HG03442 (cell line): Measurements from ENCODE around the gene ZBTB7C.

Source experiments
- ATAC-seq: cut with Tn5 transposase; IDR thresholded peaks from one replicate; pipeline ENCODE4 v1.9.1; 2021; ENCODE audit warnings: mild to moderate bottlenecking, moderate library complexity; ENCODE audit not compliant: unreplicated experiment

The ZBTB7C gene

DNA sequence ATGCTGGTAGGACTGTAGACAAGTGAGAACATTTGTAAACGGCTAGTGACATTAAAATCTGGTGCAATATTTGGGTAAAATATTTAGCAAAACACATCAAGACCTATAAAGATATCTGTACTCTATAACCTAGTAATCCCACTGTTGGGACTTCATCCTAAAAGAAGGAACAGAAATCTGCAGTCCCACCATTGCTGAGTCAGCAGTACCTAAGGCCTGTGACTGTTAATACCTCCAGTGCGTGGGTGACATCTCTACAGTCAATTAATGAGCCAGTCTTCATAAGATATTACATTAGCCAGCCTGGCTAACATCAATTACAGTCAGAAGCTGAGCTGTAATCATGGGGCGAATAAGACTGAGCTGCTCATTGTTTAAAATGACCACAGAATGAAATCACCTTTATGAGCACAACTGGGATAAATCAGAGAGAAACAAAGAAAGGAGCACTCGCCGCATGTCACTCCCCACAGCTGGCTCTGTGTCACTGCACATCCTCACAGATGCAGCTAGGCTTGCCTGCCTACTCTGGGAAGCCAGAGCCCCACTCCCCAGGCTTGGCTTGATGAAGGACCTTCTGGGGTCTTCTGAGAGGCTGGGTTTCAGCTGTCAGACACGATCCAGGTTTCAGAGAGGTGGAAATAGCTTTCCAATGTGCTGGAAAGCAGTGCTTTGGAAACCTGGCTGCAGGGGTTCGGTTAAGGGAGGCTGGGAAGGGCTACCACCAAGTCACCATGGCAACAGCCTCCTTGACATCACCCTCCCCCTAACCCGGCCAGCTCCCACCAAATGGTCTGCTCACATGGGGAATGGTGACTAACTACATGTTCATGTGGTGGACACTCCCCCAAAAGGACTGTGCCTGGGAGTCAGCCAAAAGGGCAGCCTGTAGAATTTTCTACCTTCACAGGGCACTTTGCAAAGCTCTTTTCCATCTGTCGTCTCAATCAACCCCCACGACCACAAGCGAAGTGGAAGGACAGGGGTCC is 145.0 kb downstream of the ZBTB7C start:
- no peak for ATAC-seq

- ATAC-seq = no peak
Observed at GRCh38 chr18:48263192-48263853, 145.9 kb downstream of the ZBTB7C start.

DNA sequence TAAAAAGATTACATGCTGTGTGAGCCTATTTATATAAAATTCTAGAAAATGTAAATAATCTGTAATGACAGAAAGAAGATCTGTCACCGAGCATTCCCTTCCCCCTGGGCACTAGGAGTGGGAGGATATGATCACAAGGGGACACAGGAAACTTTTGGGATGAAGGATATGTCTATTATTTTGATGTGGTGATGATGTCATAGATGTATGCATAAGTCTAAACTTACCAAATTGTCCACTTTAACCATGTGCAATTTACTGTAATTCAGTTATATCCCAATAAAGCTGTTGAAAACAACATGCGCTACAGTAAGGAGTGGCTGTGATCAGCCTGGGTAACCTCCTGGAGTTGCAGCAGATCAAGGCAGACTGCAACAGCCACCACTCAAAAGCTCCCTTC is 148.9 kb downstream of the ZBTB7C start:
- ATAC-seq = no peak

- ATAC-seq = no peak
Observed at GRCh38 chr18:48256848-48257247, 152.3 kb downstream of the ZBTB7C start.

GRCh38 chr18:48254077-48254602 is 155.0 kb downstream of the ZBTB7C start:
- no peak for ATAC-seq

- ATAC-seq = no peak
Observed at GRCh38 chr18:48252525-48252924, 156.7 kb downstream of the ZBTB7C start.

GRCh38 chr18:48250918-48251317 is 158.3 kb downstream of the ZBTB7C start:
- no peak for ATAC-seq

DNA sequence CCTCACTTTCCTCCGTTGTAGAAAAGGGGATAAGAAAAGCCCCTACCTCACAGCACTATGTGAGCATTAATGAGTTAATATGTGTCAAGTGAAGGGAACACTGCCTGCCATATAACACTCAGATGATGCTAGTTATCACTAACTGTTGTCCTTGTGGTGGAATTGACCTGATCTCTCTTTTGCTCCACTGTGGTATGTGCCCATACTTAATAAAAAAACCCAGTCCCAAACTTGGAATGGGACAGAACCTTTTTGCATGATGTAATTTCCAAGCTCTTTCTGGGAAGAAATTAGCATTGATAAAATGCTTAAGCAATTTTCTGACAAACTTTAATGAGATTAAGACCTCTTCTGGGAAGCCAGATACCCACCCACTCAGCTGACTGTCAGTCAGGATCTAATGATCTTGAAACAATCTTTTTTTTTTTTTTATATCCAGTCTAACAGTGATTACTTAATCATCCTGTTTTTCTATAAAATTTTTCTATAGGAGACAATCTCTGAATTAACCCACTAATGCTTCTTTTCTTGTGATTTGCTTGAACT is 158.7 kb downstream of the ZBTB7C start:
- ATAC-seq = no peak

- no peak for ATAC-seq
Observed at GRCh38 chr18:48249854-48250253, 159.3 kb downstream of the ZBTB7C start.

DNA sequence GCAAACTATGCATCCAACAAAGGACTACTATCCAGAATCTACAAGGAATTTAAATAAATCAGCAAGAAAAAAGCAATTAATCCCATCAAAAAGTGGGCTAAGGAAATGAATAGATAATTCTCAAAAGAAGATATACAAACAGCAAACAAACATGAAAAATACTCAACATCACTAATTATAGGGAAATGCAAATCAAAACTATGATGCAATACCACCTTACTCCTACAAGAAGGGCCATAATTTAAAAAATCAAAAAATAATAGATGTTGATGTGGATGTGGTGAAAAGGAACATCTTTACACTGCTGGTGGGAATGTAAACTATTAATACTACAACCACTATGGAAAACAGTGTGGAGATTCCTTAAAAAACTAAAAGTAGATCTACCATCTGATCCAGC is 164.7 kb downstream of the ZBTB7C start:
- ATAC-seq = no peak

- no peak for ATAC-seq
Observed at GRCh38 chr18:48238636-48239035, 170.5 kb downstream of the ZBTB7C start.

DNA sequence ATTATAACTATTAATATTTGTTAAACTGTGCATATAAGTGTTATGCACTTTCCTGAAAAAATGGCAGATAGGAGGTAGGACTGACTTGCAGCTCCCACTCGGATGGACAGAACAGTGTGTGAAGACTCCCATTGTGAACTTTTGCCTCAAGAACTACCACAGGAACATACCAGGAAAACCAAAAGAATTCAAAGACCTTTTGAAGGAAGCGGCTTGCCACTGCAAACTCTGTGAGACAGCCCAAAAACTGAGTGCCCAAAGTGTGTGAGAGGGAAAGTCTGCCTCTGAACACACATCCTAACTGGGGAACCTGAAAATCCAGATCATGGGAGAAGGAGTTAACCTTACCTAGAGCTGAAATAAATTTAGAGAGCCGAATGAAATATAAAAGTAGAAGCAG is 171.0 kb downstream of the ZBTB7C start:
- ATAC-seq = no peak

- no peak for ATAC-seq
Observed at GRCh38 chr18:48236822-48237221, 172.4 kb downstream of the ZBTB7C start.

DNA sequence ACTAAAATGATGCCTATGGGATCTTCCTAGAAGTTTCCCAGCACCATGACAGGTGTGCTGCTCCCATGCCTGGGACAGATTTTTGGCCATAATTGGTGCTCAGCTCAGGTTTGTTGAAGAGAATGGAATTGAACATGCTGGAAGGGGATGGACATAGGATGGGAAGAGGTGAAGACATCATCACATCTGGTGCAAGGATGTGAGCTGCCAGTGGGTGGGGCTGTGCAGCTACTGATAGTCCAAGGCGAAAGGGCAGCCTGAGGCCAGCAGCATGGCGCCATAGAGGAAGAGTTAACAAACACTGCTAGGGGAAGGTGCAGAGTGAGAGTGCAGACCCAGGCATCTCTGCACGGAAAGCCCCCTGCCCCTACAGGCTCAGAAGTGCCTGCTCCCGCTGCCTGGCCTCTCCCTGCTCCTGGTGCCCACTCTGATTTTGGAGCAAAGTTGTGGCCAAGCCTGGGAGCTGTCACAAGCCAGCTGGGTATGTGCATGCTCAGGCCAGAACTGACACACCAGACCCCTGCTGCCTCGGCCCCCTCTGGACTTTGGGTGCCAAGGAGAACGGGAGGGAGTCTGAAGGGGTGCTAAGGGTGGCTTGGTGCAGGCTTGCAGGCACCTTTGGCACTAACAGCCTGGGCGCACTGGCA is 178.6 kb downstream of the ZBTB7C start:
- no peak for ATAC-seq

GRCh38 chr18:48229552-48229981 is 179.6 kb downstream of the ZBTB7C start:
- no peak for ATAC-seq

GRCh38 chr18:48228841-48229240 is 180.3 kb downstream of the ZBTB7C start:
- ATAC-seq = no peak

DNA sequence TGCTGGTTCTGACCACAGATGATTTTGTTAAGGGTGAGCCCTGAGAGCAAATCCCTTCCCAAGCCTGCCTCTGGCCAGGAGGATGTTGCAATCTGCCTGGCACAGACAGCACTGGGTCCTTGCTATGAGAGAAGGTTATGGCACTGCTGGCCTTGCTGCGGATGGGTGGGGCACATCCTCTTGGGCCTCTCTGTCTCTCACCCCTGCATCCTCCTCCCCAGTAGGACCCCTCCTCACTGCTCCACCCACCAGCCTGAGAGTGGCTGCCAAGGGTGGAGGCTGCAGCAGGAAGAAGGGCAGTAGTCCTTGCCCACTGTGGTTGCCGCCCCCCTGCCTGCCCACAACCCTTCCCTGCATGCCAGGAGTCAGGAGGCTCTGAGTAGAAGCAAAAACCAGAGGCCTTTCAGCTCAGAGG is 180.9 kb downstream of the ZBTB7C start:
- no peak for ATAC-seq

GRCh38 chr18:48227206-48227605 is 182.0 kb downstream of the ZBTB7C start:
- ATAC-seq = no peak

- ATAC-seq = no peak
Observed at GRCh38 chr18:48226401-48226800, 182.8 kb downstream of the ZBTB7C start.

GRCh38 chr18:48222118-48222517 is 187.1 kb downstream of the ZBTB7C start:
- peak; percentile 53 for ATAC-seq
